Gastroesophageal sphincter (tissue), 4 donors: ENCODE results near the gene ARHGAP26. TPM values are rescaled to one million over a fixed set of nuclear protein-coding genes. Genes with fewer than 3 reads are reported as not detected.
A peak's percentile ranks its signal among the peaks of the same experiment; 100 is the strongest.

Source experiments
- ATAC-seq: fragments of 150-250 bp; one replicate; pipeline ENCODE4 v1.9.1; 2016; ENCODE audit warnings: mild to moderate bottlenecking, moderate library complexity
- H3K27ac ChIP-seq, 4 donors: fragments of 200-600 bp; sonication (generic) in 3 of 4; 1 replicate in 3 of 4; 2 replicates in 1 of 4; pipeline ENCODE4 v1.5.1; 2016 to 2019
- H3K27me3 ChIP-seq: fragments of 200-600 bp; sonication (generic); one replicate; pipeline ENCODE4 v1.5.1; 2019
- H3K36me3 ChIP-seq, 2 donors: fragments of 200-600 bp; sonication (generic); one replicate each; pipeline ENCODE4 v1.5.1; 2019; ENCODE audit warnings: control low read depth in 1 of 2
- H3K4me1 ChIP-seq, 3 donors: fragments of 200-600 bp; sonication (generic); 1 replicate in 2 of 3; 2 replicates in 1 of 3; pipeline ENCODE4 v1.5.1; 2016 to 2019; ENCODE audit warnings: control low read depth in 2 of 3
- H3K4me3 ChIP-seq, 2 donors: fragments of 200-600 bp; sonication (generic); one replicate each; pipeline ENCODE4 v1.5.1; 2019; ENCODE audit warnings: mild to moderate bottlenecking in 1 of 2, moderate library complexity in 1 of 2
- H3K9me3 ChIP-seq, 3 donors: fragments of 200-600 bp; sonication (generic); one replicate each; pipeline ENCODE4 v1.5.1; 2017 to 2019; ENCODE audit warnings: control low read depth in 2 of 3
- EP300 ChIP-seq: sonication (generic); formaldehyde crosslinking; IDR thresholded peaks from one replicate; pipeline ENCODE4 v1.6.1; 2017; ENCODE audit warnings: antibody characterized with exemption, mild to moderate bottlenecking
- POLR2A ChIP-seq, 2 donors: fragments of 450-650 bp; IDR thresholded peaks; one replicate each; pipeline ENCODE4 v1.6.1; 2017; ENCODE audit warnings: antibody characterized with exemption in 2 of 2, mild to moderate bottlenecking in 2 of 2, moderate library complexity in 1 of 2
- POLR2AphosphoS5 ChIP-seq: sonication (generic); formaldehyde crosslinking; IDR thresholded peaks from one replicate; pipeline ENCODE4 v1.6.1; 2017; ENCODE audit warnings: antibody characterized with exemption
- WGBS, 2 donors: methylation state at CpG; one replicate each; pipeline ENCODE4 v1.1.5; 2018; ENCODE audit warnings: low coverage in 1 of 2; 5-methylcytosine and 5-hydroxymethylcytosine counted together
- total RNA-seq, 4 donors: library from RNA; depleted of rRNA; stranded (reverse); fragments of >200 nt; gene quantifications; one replicate each; pipeline ENCODE4 v1.1.0, GENCODE V29; 2016
- TF ChIP-seq, protein P1 (sequence below), 4 experiments: fragments of 200-600 bp in 2 of 4; fragments of 450-650 bp in 2 of 4; sonication (generic) in 1 of 4; IDR thresholded peaks; one replicate each; pipeline ENCODE4 v1.5.1; 2017 to 2019; ENCODE audit warnings: antibody characterized with exemption in 4 of 4, mild to moderate bottlenecking in 2 of 4, moderate library complexity in 2 of 4

Gene ARHGAP26
- total RNA-seq, 4 donors from 2014 or later: 15.2 to 41.7 (median 31.7) TPM

GRCh38 chr5:142808878-142809598 is 38.9 kb downstream of the ARHGAP26 start:
- 81 to 90% methylated on average over 2 of the region's 2 CpGs for WGBS, 2 donors
- H3K4me3 ChIP-seq: no peak overlapping the region
- TF ChIP-seq POLR2AphosphoS5: no peak
- no peak for TF ChIP-seq EP300
- TF ChIP-seq POLR2A (IDR thresholded peaks at IDR 0.05): no peak
- TF ChIP-seq, protein P1, sequence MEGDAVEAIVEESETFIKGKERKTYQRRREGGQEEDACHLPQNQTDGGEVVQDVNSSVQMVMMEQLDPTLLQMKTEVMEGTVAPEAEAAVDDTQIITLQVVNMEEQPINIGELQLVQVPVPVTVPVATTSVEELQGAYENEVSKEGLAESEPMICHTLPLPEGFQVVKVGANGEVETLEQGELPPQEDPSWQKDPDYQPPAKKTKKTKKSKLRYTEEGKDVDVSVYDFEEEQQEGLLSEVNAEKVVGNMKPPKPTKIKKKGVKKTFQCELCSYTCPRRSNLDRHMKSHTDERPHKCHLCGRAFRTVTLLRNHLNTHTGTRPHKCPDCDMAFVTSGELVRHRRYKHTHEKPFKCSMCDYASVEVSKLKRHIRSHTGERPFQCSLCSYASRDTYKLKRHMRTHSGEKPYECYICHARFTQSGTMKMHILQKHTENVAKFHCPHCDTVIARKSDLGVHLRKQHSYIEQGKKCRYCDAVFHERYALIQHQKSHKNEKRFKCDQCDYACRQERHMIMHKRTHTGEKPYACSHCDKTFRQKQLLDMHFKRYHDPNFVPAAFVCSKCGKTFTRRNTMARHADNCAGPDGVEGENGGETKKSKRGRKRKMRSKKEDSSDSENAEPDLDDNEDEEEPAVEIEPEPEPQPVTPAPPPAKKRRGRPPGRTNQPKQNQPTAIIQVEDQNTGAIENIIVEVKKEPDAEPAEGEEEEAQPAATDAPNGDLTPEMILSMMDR (IDR thresholded peaks at IDR 0.05): no peak
- no peaks in the 10 kb centered on the region for H3K36me3 ChIP-seq
- no peaks in the 10 kb centered on the region for H3K9me3 ChIP-seq
- ATAC-seq: no peak
- H3K27ac ChIP-seq: no peak overlapping the region
- peaks cover 0 to 63% (median 7%) of the 10 kb centered on the region in 3 donors for H3K4me1 ChIP-seq
- no peaks in the 10 kb centered on the region for H3K27me3 ChIP-seq

DNA sequence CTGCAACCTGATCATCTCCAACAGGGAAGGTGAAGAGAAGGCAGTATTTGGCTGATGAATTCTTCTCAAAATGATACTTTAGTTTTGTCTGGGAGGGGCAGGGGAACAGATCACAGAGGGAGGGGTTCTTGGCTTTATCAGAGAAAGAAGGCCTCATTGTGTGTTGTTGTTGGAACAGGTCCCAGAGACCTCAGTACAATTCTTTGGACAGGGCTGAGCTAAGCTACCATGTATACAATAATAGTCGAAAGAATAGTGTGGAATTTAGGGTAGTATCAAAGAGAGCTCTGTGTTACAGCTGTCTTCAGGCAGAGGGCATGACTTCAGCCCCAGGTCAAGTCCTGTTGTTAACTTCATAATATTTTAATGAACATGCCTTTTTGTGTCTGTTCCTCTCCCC is 39.9 kb downstream of the ARHGAP26 start:
- 23 to 25% methylated on average over 1 of the region's 1 CpG for WGBS, 2 donors
- ATAC-seq: no peak
- H3K27ac ChIP-seq: peak overlapping the region in 2 of 4 donors; percentile 0 to 15
- no peaks in the 10 kb centered on the region for H3K36me3 ChIP-seq
- H3K4me1 ChIP-seq: peaks cover 0 to 73% (median 16%) of the 10 kb centered on the region in 3 donors
- H3K4me3 ChIP-seq: no peak overlapping the region
- no peaks in the 10 kb centered on the region for H3K9me3 ChIP-seq
- no peaks in the 10 kb centered on the region for H3K27me3 ChIP-seq
- TF ChIP-seq, protein P1 (IDR thresholded peaks at IDR 0.05): no peak
- TF ChIP-seq POLR2AphosphoS5: no peak
- TF ChIP-seq POLR2A (IDR thresholded peaks at IDR 0.05): no peak
- no peak for TF ChIP-seq EP300

GRCh38 chr5:142810743-142811290 is 40.6 kb downstream of the ARHGAP26 start:
- Histone ChIP-seq H3K4me1 (peaks cover 0 to 78% (median 16%) of the 10 kb centered on the region in 3 donors), H3K9me3 (no peaks in the 10 kb centered on the region), H3K36me3 (no peaks in the 10 kb centered on the region), H3K4me3 (no peak overlapping the region), H3K27me3 (no peaks in the 10 kb centered on the region), H3K27ac (peak overlapping the region in 1 of 4 donors; percentile 11)
- TF ChIP-seq POLR2A (IDR thresholded peaks at IDR 0.05) (no peak), POLR2AphosphoS5 (no peak), EP300 (no peak)
- TF ChIP-seq, protein P1 (IDR thresholded peaks at IDR 0.05): no peak
- WGBS, 2 donors: 79 to 91% methylated on average over 4 to 6 of the region's 6 CpGs
- no peak for ATAC-seq

DNA sequence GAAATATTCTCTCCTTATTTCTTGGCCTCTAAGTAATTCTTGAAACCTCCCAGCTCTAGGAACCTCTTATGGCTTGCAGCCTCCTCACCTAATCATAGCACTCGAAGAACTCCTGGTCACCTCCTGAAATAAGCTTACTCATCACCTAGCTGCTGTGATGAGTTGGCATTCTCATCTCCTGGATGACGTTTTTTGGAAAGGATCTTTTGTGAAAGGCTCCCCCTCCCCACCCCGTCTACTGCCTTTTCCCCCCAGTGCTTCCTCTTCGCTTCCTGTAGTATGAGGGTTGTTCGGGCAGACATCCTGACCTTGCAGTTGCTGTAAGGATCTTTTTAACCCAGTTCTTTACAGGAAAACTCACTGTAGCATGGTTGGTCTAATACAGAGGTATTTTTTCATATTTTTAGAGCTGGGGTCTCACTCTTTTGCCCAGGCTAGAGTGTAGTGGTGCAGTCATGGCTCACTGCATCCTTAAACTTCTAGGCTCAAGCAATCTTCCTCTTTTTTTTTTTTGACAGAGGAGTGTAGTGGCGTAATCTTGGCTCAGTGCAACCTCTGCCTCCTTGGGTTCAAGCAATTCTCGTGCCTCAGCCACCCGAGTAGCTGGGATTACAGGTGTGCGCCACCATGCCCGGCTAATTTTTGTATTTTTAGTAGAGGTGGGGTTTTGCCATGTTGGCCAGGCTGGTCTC is 41.8 kb downstream of the ARHGAP26 start:
- Histone ChIP-seq H3K27me3 (no peaks in the 10 kb centered on the region), H3K9me3 (no peaks in the 10 kb centered on the region), H3K4me3 (no peak overlapping the region), H3K27ac (no peak overlapping the region), H3K4me1 (peaks cover 0 to 84% (median 28%) of the 10 kb centered on the region in 3 donors), H3K36me3 (no peaks in the 10 kb centered on the region)
- TF ChIP-seq EP300 (no peak), POLR2AphosphoS5 (no peak), POLR2A (IDR thresholded peaks at IDR 0.05) (no peak)
- TF ChIP-seq, protein P1 (IDR thresholded peaks at IDR 0.05): no peak
- ATAC-seq: no peak
- 94% methylated on average over 7 of the region's 10 CpGs for WGBS, 2 donors
